B cell (primary cell): ENCODE results near the gene BPIFB2. TPM values are rescaled to one million over a fixed set of nuclear protein-coding genes. Genes with fewer than 3 reads are reported as not detected.

Experiments used
- ATAC-seq: fragments of 200-7000 bp; cut with Tn5 transposase; one replicate; pipeline ENCODE4 v1.10.0; 2021; ENCODE audit warnings: low read depth, mild to moderate bottlenecking, moderate number of reproducible peaks, moderate library complexity
- CTCF ChIA-PET: fragments of 350-600 bp; sonication (Branson Sonifier 250); formaldehyde crosslinking; loops from one replicate; lab custom pipeline; 2021; ENCODE audit warnings: antibody characterized with exemption, inconsistent platforms; lab: Charles Lee
- POLR2A ChIA-PET: fragments of 350-600 bp; sonication (Branson Sonifier 250); formaldehyde crosslinking; loops from one replicate; lab custom pipeline; 2021; ENCODE audit warnings: antibody characterized with exemption; lab: Charles Lee
- DNase-seq: peaks from one replicate; pipeline ENCODE4 v3.0.0; 2013
- H2AFZ ChIP-seq: 2 replicates; pipeline ENCODE4 v1.6.1; 2012; ENCODE audit warnings: mild to moderate bottlenecking, low read depth, low read length; ENCODE audit not compliant: insufficient read depth, poor library complexity, severe bottlenecking
- H3K27ac ChIP-seq, 2 donors: 1 replicate in 1 of 2; 2 replicates in 1 of 2; pipeline ENCODE4 v1.5.1; 2012 to 2013; ENCODE audit warnings: low read length in 2 of 2, mild to moderate bottlenecking in 2 of 2, moderate library complexity in 1 of 2
- H3K27me3 ChIP-seq, 4 experiments: fragments of 200-600 bp in 1 of 4; sonication (generic) in 1 of 4; replicated peaks in 1 of 4; 1 replicate in 2 of 4; 2 replicates in 2 of 4; pipeline versions ENCODE4 v1.6.1 to v1.7.0; 2013 to 2016; ENCODE audit warnings: low read length in 3 of 4, mild to moderate bottlenecking in 2 of 4, mixed read lengths in 1 of 4, moderate library complexity in 1 of 4; ENCODE audit not compliant: insufficient read depth in 4 of 4, control insufficient read depth in 3 of 4; ENCODE audit errors: control extremely low read depth in 1 of 4
- H3K36me3 ChIP-seq, 2 experiments: replicated peaks in 1 of 2; 1 replicate in 1 of 2; 2 replicates in 1 of 2; pipeline versions ENCODE4 v1.6.1 to v1.7.1; 2013; ENCODE audit warnings: low read length in 1 of 2; ENCODE audit not compliant: insufficient read depth in 2 of 2, control insufficient read depth in 1 of 2; ENCODE audit errors: control extremely low read depth in 1 of 2, extremely low read depth in 1 of 2
- H3K4me1 ChIP-seq, 2 donors: fragments of 200-600 bp in 1 of 2; sonication (generic) in 1 of 2; 1 replicate in 1 of 2; 2 replicates in 1 of 2; pipeline versions ENCODE4 v1.5.1 to v1.6.1; 2013 to 2017; ENCODE audit warnings: low read length in 2 of 2; ENCODE audit not compliant: control insufficient read depth in 2 of 2, insufficient read depth in 2 of 2
- H3K4me2 ChIP-seq: replicated peaks from 2 replicates; pipeline ENCODE3; 2012; ENCODE audit warnings: mild to moderate bottlenecking, low read depth, low read length; ENCODE audit not compliant: poor library complexity, severe bottlenecking
- H3K4me3 ChIP-seq, 5 experiments: fragments of 200-600 bp in 1 of 5; sonication (generic) in 1 of 5; 1 replicate in 3 of 5; 2 replicates in 2 of 5; pipeline versions ENCODE4 v1.5.1 to v1.7.0; 2011 to 2016; ENCODE audit warnings: low read length in 4 of 5, mild to moderate bottlenecking in 4 of 5, low read depth in 2 of 5, control low read depth in 1 of 5, moderate library complexity in 1 of 5; ENCODE audit not compliant: insufficient read depth in 1 of 5; ENCODE audit errors: control extremely low read depth in 1 of 5, extremely low read depth in 1 of 5
- H3K79me2 ChIP-seq: fragments of 200-600 bp; sonication (generic); one replicate; pipeline ENCODE4 v1.6.0; 2016; ENCODE audit warnings: low read length; ENCODE audit not compliant: control insufficient read depth, insufficient read depth
- H3K9ac ChIP-seq: fragments of 200-600 bp; sonication (generic); 2 replicates; pipeline ENCODE4 v1.6.1; 2017; ENCODE audit warnings: mild to moderate bottlenecking, low read length, moderate library complexity
- H3K9me3 ChIP-seq, 3 donors: one replicate each; pipeline versions ENCODE4 v1.6.1 to v1.7.1; 2013; ENCODE audit warnings: low read length in 2 of 3; ENCODE audit not compliant: control insufficient read depth in 2 of 3, insufficient read depth in 1 of 3; ENCODE audit errors: control extremely low read depth in 1 of 3
- H4K20me1 ChIP-seq: 2 replicates; pipeline ENCODE4 v1.6.0; 2012; ENCODE audit warnings: mild to moderate bottlenecking, low read length; ENCODE audit not compliant: insufficient read depth, control insufficient read depth, poor library complexity, severe bottlenecking
- H3K27ac Mint-ChIP-seq: one replicate; pipeline ENCODE4 v1.8.0; 2021; ENCODE audit warnings: mixed read lengths
- H3K27me3 Mint-ChIP-seq: one replicate; pipeline ENCODE4 v1.8.0; 2021; ENCODE audit warnings: mixed read lengths
- H3K4me1 Mint-ChIP-seq: one replicate; pipeline ENCODE4 v1.8.0; 2021; ENCODE audit warnings: mixed read lengths
- H3K4me3 Mint-ChIP-seq: one replicate; pipeline ENCODE4 v1.8.0; 2021; ENCODE audit warnings: mixed read lengths
- H3K9me3 Mint-ChIP-seq: one replicate; pipeline ENCODE4 v1.8.0; 2022; ENCODE audit warnings: mixed read lengths; ENCODE audit not compliant: insufficient read depth
- CTCF ChIP-seq: fragments of 200-600 bp; IDR thresholded peaks from one replicate; pipeline ENCODE4 v1.8.0; 2022; ENCODE audit warnings: antibody characterized with exemption, mild to moderate bottlenecking
- EZH2 ChIP-seq: IDR thresholded peaks from 2 replicates; pipeline ENCODE4 v1.6.1; 2012; ENCODE audit warnings: borderline replicate concordance, low read depth, mild to moderate bottlenecking, moderate library complexity, low read length; ENCODE audit not compliant: insufficient read depth, poor library complexity, severe bottlenecking
- WGBS: methylation state at CpG from one replicate; pipeline ENCODE4 v1.1.5; 2013; ENCODE audit warnings: missing lambda C conversion rate; ENCODE audit not compliant: insufficient coverage; 5-methylcytosine and 5-hydroxymethylcytosine counted together
- intact Hi-C: fragments of 100-400 bp; cut with micrococcal nuclease; formaldehyde crosslinking; loops from one replicate; pipeline ENCODE4 v1.10.0; 2022
- polyA plus RNA-seq: library from polyadenylated mRNA; depleted of rRNA; stranded (reverse); fragments of >200 nt; gene quantifications from 2 replicates; pipeline ENCODE4 v1.2.3, GENCODE V29; 2012
- total RNA-seq, 2 donors: library from RNA; stranded (reverse); fragments of 120-200 nt in 1 of 2; gene quantifications; 1 replicate in 1 of 2; 2 replicates in 1 of 2; pipeline versions ENCODE4 v1.2.3 to v1.2.4, GENCODE V29; 2013 to 2022

Gene BPIFB2
- total and polyA plus RNA-seq, 2 donors (not counting 1 experiment from before 2014, with no cell fraction given): not detected

- no peaks in the 10 kb centered on the region for H3K9me3 Mint-ChIP-seq
- H3K27ac ChIP-seq: no peak overlapping the region
- H3K4me1 ChIP-seq: peaks cover 18 to 40% of the 10 kb centered on the region in 2 donors
- no peaks in the 10 kb centered on the region for H3K36me3 ChIP-seq
- ATAC-seq: no peak
- H3K27ac Mint-ChIP-seq: no peak overlapping the region
- DNase-seq: no peak
- TF ChIP-seq EZH2 (no peak), CTCF (no peak)
- no peaks in the 10 kb centered on the region for H3K27me3 Mint-ChIP-seq
- H3K4me1 Mint-ChIP-seq: peaks cover 26% of the 10 kb centered on the region
- H2AFZ ChIP-seq: no peak overlapping the region
- H4K20me1 ChIP-seq: no peaks in the 10 kb centered on the region
- no peaks in the 10 kb centered on the region for H3K79me2 ChIP-seq
- H3K4me3 ChIP-seq: no peak overlapping the region
- no peak overlapping the region for H3K4me2 ChIP-seq
- H3K9ac ChIP-seq: no peak overlapping the region
- H3K27me3 ChIP-seq: no peaks in the 10 kb centered on the region
- 93% methylated on average over 8 of the region's 8 CpGs for WGBS
- H3K4me3 Mint-ChIP-seq: no peak overlapping the region
- peaks cover 0 to 3% (median 0%) of the 10 kb centered on the region in 3 donors for H3K9me3 ChIP-seq
- ChIA-PET POLR2A (no interaction called here), CTCF (no interaction called here)
- intact Hi-C loops: no loop called here
These were observed 42.4 kb upstream of the BPIFB2 start for GRCh38 chr20:32965115-32965514.

GRCh38 chr20:32965581-32966373 lies 41.7 kb upstream of the BPIFB2 start:
- 73% methylated on average over 12 of the region's 12 CpGs for WGBS
- no peak overlapping the region for H3K27ac Mint-ChIP-seq
- H3K27ac ChIP-seq: no peak overlapping the region
- peaks cover 25 to 47% of the 10 kb centered on the region in 2 donors for H3K4me1 ChIP-seq
- H3K79me2 ChIP-seq: no peaks in the 10 kb centered on the region
- H3K4me1 Mint-ChIP-seq: peaks cover 26% of the 10 kb centered on the region
- no peaks in the 10 kb centered on the region for H4K20me1 ChIP-seq
- no peak for DNase-seq
- H3K4me3 Mint-ChIP-seq: no peak overlapping the region
- no peak for ATAC-seq
- no peaks in the 10 kb centered on the region for H3K9me3 Mint-ChIP-seq
- H3K27me3 Mint-ChIP-seq: no peaks in the 10 kb centered on the region
- no peaks in the 10 kb centered on the region for H3K36me3 ChIP-seq
- no peak overlapping the region for H3K4me3 ChIP-seq
- H3K9ac ChIP-seq: no peak overlapping the region
- H3K27me3 ChIP-seq: no peaks in the 10 kb centered on the region
- no peak overlapping the region for H3K4me2 ChIP-seq
- ChIA-PET CTCF (interaction anchor here (0.5 kb wide), 1 partner anchor 61 kb away, joined by 3 read pairs; no protein-coding TSS in a partner anchor), POLR2A (no interaction called here)
- TF ChIP-seq EZH2 (no peak), CTCF (no peak)
- H2AFZ ChIP-seq: no peak overlapping the region
- H3K9me3 ChIP-seq: peaks cover 0 to 8% (median 0%) of the 10 kb centered on the region in 3 donors
- intact Hi-C loops: no loop called here
